Measurements from ENCODE around the gene CHCHD6. TPM values are rescaled to one million over a fixed set of nuclear protein-coding genes. Genes with fewer than 3 reads are reported as not detected.

Gene CHCHD6
- polyA plus RNA-seq, 4 donors = 16.1 to 24.0 (median 18.6) TPM

- DNase-seq (ENCODE audit: low read depth in 4 of 4, low spot score in 3 of 4) = no peak
Observed at GRCh38 chr3:126852511-126852910, 148.5 kb downstream of the CHCHD6 start.

- DNase-seq (ENCODE audit: low read depth in 4 of 4, low spot score in 3 of 4) = no peak
Observed at GRCh38 chr3:126854666-126855065, 150.6 kb downstream of the CHCHD6 start.

GRCh38 chr3:126855374-126855773, 151.3 kb downstream of the CHCHD6 start:
- no peak for DNase-seq (ENCODE audit: low read depth in 4 of 4, low spot score in 3 of 4)

- no peak for DNase-seq (ENCODE audit: low read depth in 4 of 4, low spot score in 3 of 4)
Observed at GRCh38 chr3:126857928-126858327, 153.9 kb downstream of the CHCHD6 start.

GRCh38 chr3:126858401-126858800, 154.4 kb downstream of the CHCHD6 start:
- DNase-seq (ENCODE audit: low read depth in 4 of 4, low spot score in 3 of 4) = no peak

- no peak for DNase-seq (ENCODE audit: low read depth in 4 of 4, low spot score in 3 of 4)
Observed at GRCh38 chr3:126858887-126859286, 154.8 kb downstream of the CHCHD6 start.

GRCh38 chr3:126859415-126860246, 155.6 kb downstream of the CHCHD6 start:
- DNase-seq (ENCODE audit: low read depth in 4 of 4, low spot score in 3 of 4) = no peak

GRCh38 chr3:126865736-126866135, 161.7 kb downstream of the CHCHD6 start:
- DNase-seq (ENCODE audit: low read depth in 4 of 4, low spot score in 3 of 4) = no peak

GRCh38 chr3:126866175-126866759, 162.2 kb downstream of the CHCHD6 start:
- no peak for DNase-seq (ENCODE audit: low read depth in 4 of 4, low spot score in 3 of 4)

GRCh38 chr3:126867190-126867862, 163.3 kb downstream of the CHCHD6 start:
- no peak for DNase-seq (ENCODE audit: low read depth in 4 of 4, low spot score in 3 of 4)

- no peak for DNase-seq (ENCODE audit: low read depth in 4 of 4, low spot score in 3 of 4)
Observed at GRCh38 chr3:126867863-126868200, 163.8 kb downstream of the CHCHD6 start.

GRCh38 chr3:126870608-126871210, 166.7 kb downstream of the CHCHD6 start:
- no peak for DNase-seq (ENCODE audit: low read depth in 4 of 4, low spot score in 3 of 4)

- DNase-seq (ENCODE audit: low read depth in 4 of 4, low spot score in 3 of 4) = no peak
Observed at GRCh38 chr3:126872701-126873342, 168.8 kb downstream of the CHCHD6 start.

- no peak for DNase-seq (ENCODE audit: low read depth in 4 of 4, low spot score in 3 of 4)
Observed at GRCh38 chr3:126873416-126873815, 169.4 kb downstream of the CHCHD6 start.

- DNase-seq (ENCODE audit: low read depth in 4 of 4, low spot score in 3 of 4) = no peak
Observed at GRCh38 chr3:126878664-126879063, 174.6 kb downstream of the CHCHD6 start.

GRCh38 chr3:126880901-126881300, 176.9 kb downstream of the CHCHD6 start:
- DNase-seq (ENCODE audit: low read depth in 4 of 4, low spot score in 3 of 4) = no peak

GRCh38 chr3:126881861-126882260, 177.8 kb downstream of the CHCHD6 start:
- DNase-seq (ENCODE audit: low read depth in 4 of 4, low spot score in 3 of 4) = no peak

GRCh38 chr3:126883241-126883640, 179.2 kb downstream of the CHCHD6 start:
- no peak for DNase-seq (ENCODE audit: low read depth in 4 of 4, low spot score in 3 of 4)

GRCh38 chr3:126885425-126885824, 181.4 kb downstream of the CHCHD6 start:
- DNase-seq (ENCODE audit: low read depth in 4 of 4, low spot score in 3 of 4) = no peak

GRCh38 chr3:126886217-126886616, 182.2 kb downstream of the CHCHD6 start:
- no peak for DNase-seq (ENCODE audit: low read depth in 4 of 4, low spot score in 3 of 4)

- no peak for DNase-seq (ENCODE audit: low read depth in 4 of 4, low spot score in 3 of 4)
Observed at GRCh38 chr3:126887686-126888085, 183.6 kb downstream of the CHCHD6 start.

Measured in left renal pelvis (tissue), 4 donors.